A549 (cell line): Measurements from ENCODE around the gene TMEM53.

ENCODE experiments used
- NPAS2 ChIP-seq: fragments of 250-450 bp; sonication (Bioruptor Pico); IDR thresholded peaks from 2 replicates; pipeline ENCODE4 v1.8.0; 2022; ENCODE audit warnings: mild to moderate bottlenecking, moderate library complexity, borderline replicate concordance
- RFX5 ChIP-seq: fragments of 450-650 bp; IDR thresholded peaks from 2 replicates; pipeline ENCODE4 v1.7.1; 2014; ENCODE audit warnings: antibody characterized with exemption, mild to moderate bottlenecking, moderate library complexity
- TF ChIP-seq, protein P1 (sequence below): fragments of >200 bp; sonication (Bioruptor Twin); formaldehyde crosslinking; IDR thresholded peaks from 3 replicates; pipeline ENCODE4 v1.5.1; 2016

DNA sequence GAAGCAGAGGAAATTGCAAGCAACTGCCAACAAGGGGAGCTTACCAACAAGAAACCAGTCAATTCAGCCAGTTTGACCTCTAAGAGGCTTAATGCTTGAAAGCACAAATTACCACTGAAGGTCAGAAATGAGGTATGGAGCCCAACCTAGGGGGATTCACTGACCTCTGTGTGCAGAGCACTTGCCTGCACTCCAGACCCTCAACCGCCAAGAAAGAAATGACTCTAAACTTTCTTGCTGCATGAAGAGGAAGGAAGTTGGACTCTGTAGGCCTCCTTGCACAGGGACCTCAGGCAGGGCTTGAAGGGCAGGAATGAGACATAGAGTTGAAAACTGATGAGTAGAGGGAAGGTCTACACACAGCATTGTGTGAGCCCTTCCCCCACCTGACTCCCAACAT, 10.2 kb upstream of the TMEM53 start:
- TF ChIP-seq RFX5, result no peak
- TF ChIP-seq, protein P1, sequence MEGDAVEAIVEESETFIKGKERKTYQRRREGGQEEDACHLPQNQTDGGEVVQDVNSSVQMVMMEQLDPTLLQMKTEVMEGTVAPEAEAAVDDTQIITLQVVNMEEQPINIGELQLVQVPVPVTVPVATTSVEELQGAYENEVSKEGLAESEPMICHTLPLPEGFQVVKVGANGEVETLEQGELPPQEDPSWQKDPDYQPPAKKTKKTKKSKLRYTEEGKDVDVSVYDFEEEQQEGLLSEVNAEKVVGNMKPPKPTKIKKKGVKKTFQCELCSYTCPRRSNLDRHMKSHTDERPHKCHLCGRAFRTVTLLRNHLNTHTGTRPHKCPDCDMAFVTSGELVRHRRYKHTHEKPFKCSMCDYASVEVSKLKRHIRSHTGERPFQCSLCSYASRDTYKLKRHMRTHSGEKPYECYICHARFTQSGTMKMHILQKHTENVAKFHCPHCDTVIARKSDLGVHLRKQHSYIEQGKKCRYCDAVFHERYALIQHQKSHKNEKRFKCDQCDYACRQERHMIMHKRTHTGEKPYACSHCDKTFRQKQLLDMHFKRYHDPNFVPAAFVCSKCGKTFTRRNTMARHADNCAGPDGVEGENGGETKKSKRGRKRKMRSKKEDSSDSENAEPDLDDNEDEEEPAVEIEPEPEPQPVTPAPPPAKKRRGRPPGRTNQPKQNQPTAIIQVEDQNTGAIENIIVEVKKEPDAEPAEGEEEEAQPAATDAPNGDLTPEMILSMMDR, result no peak
- TF ChIP-seq NPAS2 (CRISPR knock-in tag), result no peak
